B cell (primary cell): ENCODE results near the gene SNAPC4. TPM values are rescaled to one million over a fixed set of nuclear protein-coding genes. Genes with fewer than 3 reads are reported as not detected.

Source experiments
- ATAC-seq: fragments of 200-7000 bp; cut with Tn5 transposase; one replicate; pipeline ENCODE4 v1.10.0; 2021; ENCODE audit warnings: low read depth, mild to moderate bottlenecking, moderate number of reproducible peaks, moderate library complexity
- CTCF ChIA-PET: fragments of 350-600 bp; sonication (Branson Sonifier 250); formaldehyde crosslinking; loops from one replicate; lab custom pipeline; 2021; ENCODE audit warnings: antibody characterized with exemption, inconsistent platforms; lab: Charles Lee
- POLR2A ChIA-PET: fragments of 350-600 bp; sonication (Branson Sonifier 250); formaldehyde crosslinking; loops from one replicate; lab custom pipeline; 2021; ENCODE audit warnings: antibody characterized with exemption; lab: Charles Lee
- DNase-seq: peaks from one replicate; pipeline ENCODE4 v3.0.0; 2013
- H2AFZ ChIP-seq: 2 replicates; pipeline ENCODE4 v1.6.1; 2012; ENCODE audit warnings: mild to moderate bottlenecking, low read depth, low read length; ENCODE audit not compliant: insufficient read depth, poor library complexity, severe bottlenecking
- H3K27ac ChIP-seq, 2 donors: 1 replicate in 1 of 2; 2 replicates in 1 of 2; pipeline ENCODE4 v1.5.1; 2012 to 2013; ENCODE audit warnings: low read length in 2 of 2, mild to moderate bottlenecking in 2 of 2, moderate library complexity in 1 of 2
- H3K27me3 ChIP-seq, 4 experiments: fragments of 200-600 bp in 1 of 4; sonication (generic) in 1 of 4; replicated peaks in 1 of 4; 1 replicate in 2 of 4; 2 replicates in 2 of 4; pipeline versions ENCODE4 v1.6.1 to v1.7.0; 2013 to 2016; ENCODE audit warnings: low read length in 3 of 4, mild to moderate bottlenecking in 2 of 4, mixed read lengths in 1 of 4, moderate library complexity in 1 of 4; ENCODE audit not compliant: insufficient read depth in 4 of 4, control insufficient read depth in 3 of 4; ENCODE audit errors: control extremely low read depth in 1 of 4
- H3K36me3 ChIP-seq, 2 experiments: replicated peaks in 1 of 2; 1 replicate in 1 of 2; 2 replicates in 1 of 2; pipeline versions ENCODE4 v1.6.1 to v1.7.1; 2013; ENCODE audit warnings: low read length in 1 of 2; ENCODE audit not compliant: insufficient read depth in 2 of 2, control insufficient read depth in 1 of 2; ENCODE audit errors: control extremely low read depth in 1 of 2, extremely low read depth in 1 of 2
- H3K4me1 ChIP-seq, 2 donors: fragments of 200-600 bp in 1 of 2; sonication (generic) in 1 of 2; 1 replicate in 1 of 2; 2 replicates in 1 of 2; pipeline versions ENCODE4 v1.5.1 to v1.6.1; 2013 to 2017; ENCODE audit warnings: low read length in 2 of 2; ENCODE audit not compliant: control insufficient read depth in 2 of 2, insufficient read depth in 2 of 2
- H3K4me2 ChIP-seq: replicated peaks from 2 replicates; pipeline ENCODE3; 2012; ENCODE audit warnings: mild to moderate bottlenecking, low read depth, low read length; ENCODE audit not compliant: poor library complexity, severe bottlenecking
- H3K4me3 ChIP-seq, 5 experiments: fragments of 200-600 bp in 1 of 5; sonication (generic) in 1 of 5; 1 replicate in 3 of 5; 2 replicates in 2 of 5; pipeline versions ENCODE4 v1.5.1 to v1.7.0; 2011 to 2016; ENCODE audit warnings: low read length in 4 of 5, mild to moderate bottlenecking in 4 of 5, low read depth in 2 of 5, control low read depth in 1 of 5, moderate library complexity in 1 of 5; ENCODE audit not compliant: insufficient read depth in 1 of 5; ENCODE audit errors: control extremely low read depth in 1 of 5, extremely low read depth in 1 of 5
- H3K79me2 ChIP-seq: fragments of 200-600 bp; sonication (generic); one replicate; pipeline ENCODE4 v1.6.0; 2016; ENCODE audit warnings: low read length; ENCODE audit not compliant: control insufficient read depth, insufficient read depth
- H3K9ac ChIP-seq: fragments of 200-600 bp; sonication (generic); 2 replicates; pipeline ENCODE4 v1.6.1; 2017; ENCODE audit warnings: mild to moderate bottlenecking, low read length, moderate library complexity
- H3K9me3 ChIP-seq, 3 donors: one replicate each; pipeline versions ENCODE4 v1.6.1 to v1.7.1; 2013; ENCODE audit warnings: low read length in 2 of 3; ENCODE audit not compliant: control insufficient read depth in 2 of 3, insufficient read depth in 1 of 3; ENCODE audit errors: control extremely low read depth in 1 of 3
- H4K20me1 ChIP-seq: 2 replicates; pipeline ENCODE4 v1.6.0; 2012; ENCODE audit warnings: mild to moderate bottlenecking, low read length; ENCODE audit not compliant: insufficient read depth, control insufficient read depth, poor library complexity, severe bottlenecking
- H3K27ac Mint-ChIP-seq: one replicate; pipeline ENCODE4 v1.8.0; 2021; ENCODE audit warnings: mixed read lengths
- H3K27me3 Mint-ChIP-seq: one replicate; pipeline ENCODE4 v1.8.0; 2021; ENCODE audit warnings: mixed read lengths
- H3K4me1 Mint-ChIP-seq: one replicate; pipeline ENCODE4 v1.8.0; 2021; ENCODE audit warnings: mixed read lengths
- H3K4me3 Mint-ChIP-seq: one replicate; pipeline ENCODE4 v1.8.0; 2021; ENCODE audit warnings: mixed read lengths
- H3K9me3 Mint-ChIP-seq: one replicate; pipeline ENCODE4 v1.8.0; 2022; ENCODE audit warnings: mixed read lengths; ENCODE audit not compliant: insufficient read depth
- EZH2 ChIP-seq: IDR thresholded peaks from 2 replicates; pipeline ENCODE4 v1.6.1; 2012; ENCODE audit warnings: borderline replicate concordance, low read depth, mild to moderate bottlenecking, moderate library complexity, low read length; ENCODE audit not compliant: insufficient read depth, poor library complexity, severe bottlenecking
- WGBS: methylation state at CpG from one replicate; pipeline ENCODE4 v1.1.5; 2013; ENCODE audit warnings: missing lambda C conversion rate; ENCODE audit not compliant: insufficient coverage; 5-methylcytosine and 5-hydroxymethylcytosine counted together
- intact Hi-C: fragments of 100-400 bp; cut with micrococcal nuclease; formaldehyde crosslinking; loops from one replicate; pipeline ENCODE4 v1.10.0; 2022
- polyA plus RNA-seq: library from polyadenylated mRNA; depleted of rRNA; stranded (reverse); fragments of >200 nt; gene quantifications from 2 replicates; pipeline ENCODE4 v1.2.3, GENCODE V29; 2012
- total RNA-seq, 2 donors: library from RNA; stranded (reverse); fragments of 120-200 nt in 1 of 2; gene quantifications; 1 replicate in 1 of 2; 2 replicates in 1 of 2; pipeline versions ENCODE4 v1.2.3 to v1.2.4, GENCODE V29; 2013 to 2022
- TF ChIP-seq, protein P1 (sequence below): fragments of 200-600 bp; IDR thresholded peaks from one replicate; pipeline ENCODE4 v1.8.0; 2022; ENCODE audit warnings: antibody characterized with exemption, mild to moderate bottlenecking

Gene SNAPC4
- total and polyA plus RNA-seq, 2 donors (not counting 1 experiment from before 2014, with no cell fraction given), result 13.1 to 15.6 TPM

DNA sequence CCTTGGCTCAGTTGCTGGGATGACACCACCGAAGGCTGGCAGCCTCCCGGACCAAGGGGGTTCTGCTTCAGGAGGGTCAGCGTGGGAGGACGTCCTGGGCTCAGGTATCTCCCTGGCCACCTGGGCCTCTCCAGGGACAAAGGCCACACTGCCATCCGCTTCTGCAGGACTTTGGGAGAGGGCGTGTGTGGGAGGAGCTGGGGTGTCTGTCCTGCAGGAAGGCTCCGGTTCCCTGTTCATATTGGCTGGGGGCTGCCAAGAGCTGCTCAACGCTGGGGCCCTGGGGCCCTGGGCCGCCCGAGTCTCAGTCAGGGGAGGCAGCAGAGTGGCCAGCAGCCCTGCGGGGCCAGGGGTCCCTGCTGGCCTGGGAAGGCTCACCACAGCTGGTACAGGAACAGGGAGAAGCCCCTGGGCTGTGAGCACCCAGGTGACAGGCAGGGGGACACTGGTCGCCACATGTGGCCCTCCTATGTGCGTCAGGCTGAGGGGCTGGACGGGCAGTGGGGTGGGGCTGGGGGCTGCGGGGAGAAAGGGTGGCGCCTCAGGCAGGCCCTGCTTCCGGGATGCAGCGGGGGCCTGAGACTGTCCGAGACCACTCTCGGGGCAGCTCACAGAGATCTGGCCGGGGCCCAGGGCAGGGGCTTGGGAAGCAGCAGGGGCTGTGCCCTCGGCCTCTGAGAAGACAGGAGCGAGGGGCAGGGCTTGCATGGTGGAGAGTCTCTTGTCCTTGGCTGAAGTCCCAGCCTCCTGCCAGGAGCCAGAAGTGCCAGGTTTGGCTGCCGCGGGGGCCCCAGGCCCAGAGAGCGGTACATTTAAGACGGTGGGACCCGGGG is 21.6 kb downstream of the SNAPC4 start:
- H3K27me3 Mint-ChIP-seq, result no peaks in the 10 kb centered on the region
- 96% methylated on average over 25 of the region's 28 CpGs for WGBS
- intact Hi-C loops, result no loop called here

More for the DNA sequence above, 21.6 kb downstream of the SNAPC4 start:
- ATAC-seq, result no peak
- peaks cover 0 to 17% of the 10 kb centered on the region in 2 experiments for H3K36me3 ChIP-seq
- Mint-ChIP-seq H3K4me3 (no peak overlapping the region), H3K27ac (no peak overlapping the region), H3K4me1 (no peaks in the 10 kb centered on the region), H3K9me3 (no peaks in the 10 kb centered on the region)
- TF ChIP-seq, protein P1, sequence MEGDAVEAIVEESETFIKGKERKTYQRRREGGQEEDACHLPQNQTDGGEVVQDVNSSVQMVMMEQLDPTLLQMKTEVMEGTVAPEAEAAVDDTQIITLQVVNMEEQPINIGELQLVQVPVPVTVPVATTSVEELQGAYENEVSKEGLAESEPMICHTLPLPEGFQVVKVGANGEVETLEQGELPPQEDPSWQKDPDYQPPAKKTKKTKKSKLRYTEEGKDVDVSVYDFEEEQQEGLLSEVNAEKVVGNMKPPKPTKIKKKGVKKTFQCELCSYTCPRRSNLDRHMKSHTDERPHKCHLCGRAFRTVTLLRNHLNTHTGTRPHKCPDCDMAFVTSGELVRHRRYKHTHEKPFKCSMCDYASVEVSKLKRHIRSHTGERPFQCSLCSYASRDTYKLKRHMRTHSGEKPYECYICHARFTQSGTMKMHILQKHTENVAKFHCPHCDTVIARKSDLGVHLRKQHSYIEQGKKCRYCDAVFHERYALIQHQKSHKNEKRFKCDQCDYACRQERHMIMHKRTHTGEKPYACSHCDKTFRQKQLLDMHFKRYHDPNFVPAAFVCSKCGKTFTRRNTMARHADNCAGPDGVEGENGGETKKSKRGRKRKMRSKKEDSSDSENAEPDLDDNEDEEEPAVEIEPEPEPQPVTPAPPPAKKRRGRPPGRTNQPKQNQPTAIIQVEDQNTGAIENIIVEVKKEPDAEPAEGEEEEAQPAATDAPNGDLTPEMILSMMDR, result no peak
- no peak for TF ChIP-seq EZH2
- DNase-seq, result no peak
- H3K4me1 ChIP-seq, result peaks cover 2 to 3% of the 10 kb centered on the region in 2 donors
- no peak overlapping the region for H3K4me3 ChIP-seq
- H3K79me2 ChIP-seq, result no peaks in the 10 kb centered on the region
- ChIA-PET POLR2A (no interaction called here), CTCF (interaction anchor here (0.9 kb wide), 1 partner anchor 13 kb away, joined by 3 read pairs; no protein-coding TSS in a partner anchor)
- no peak overlapping the region for H3K9ac ChIP-seq
- H3K9me3 ChIP-seq, result no peaks in the 10 kb centered on the region
- no peak overlapping the region for H2AFZ ChIP-seq
- no peak overlapping the region for H3K27ac ChIP-seq
- no peak overlapping the region for H3K4me2 ChIP-seq
- no peaks in the 10 kb centered on the region for H3K27me3 ChIP-seq
- no peaks in the 10 kb centered on the region for H4K20me1 ChIP-seq
